ENCODE results near the gene RFPL1.
A peak's percentile ranks its signal among the peaks of the same experiment; 100 is the strongest.

Gene RFPL1

DNA sequence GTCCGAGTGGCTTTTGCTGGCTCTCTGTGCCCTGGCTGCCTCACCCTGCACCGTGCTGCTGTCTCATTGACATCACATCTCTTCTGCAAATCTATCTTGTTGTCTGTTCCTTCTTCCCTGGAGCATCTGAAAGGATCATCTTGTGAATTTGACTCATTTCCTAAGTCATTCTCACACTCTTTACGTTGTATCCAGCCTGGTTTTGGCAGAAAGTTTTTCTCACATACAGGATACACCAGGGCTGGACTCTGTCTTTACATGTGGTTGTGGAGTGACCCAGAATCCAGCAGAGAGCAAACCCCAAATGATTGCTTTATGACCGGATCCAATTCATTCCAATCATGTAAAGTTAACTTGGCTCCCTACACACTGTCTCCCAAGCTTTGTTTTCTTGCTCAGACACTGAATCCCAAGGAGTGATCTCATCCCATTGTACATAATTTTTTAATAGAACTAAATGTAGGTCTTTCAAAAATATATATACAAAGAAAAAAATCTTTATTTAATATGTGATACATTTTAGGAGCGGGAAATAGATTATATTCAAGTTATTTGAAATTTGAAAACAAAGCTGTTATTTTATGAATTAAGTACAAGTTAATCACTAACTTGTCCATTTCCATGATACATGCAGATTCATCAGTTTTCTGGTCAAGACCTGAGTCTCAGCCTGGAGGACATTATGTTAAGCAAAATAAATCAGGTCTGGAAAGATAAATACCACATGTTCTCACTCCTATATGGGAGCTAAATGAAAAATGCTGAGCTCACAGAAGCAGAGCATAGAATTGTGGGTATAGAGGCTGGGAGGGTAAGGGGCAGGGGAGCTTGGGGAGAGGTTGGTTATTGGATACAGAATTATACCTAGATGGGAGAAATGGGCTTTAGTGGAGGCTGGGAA is 2.9 kb upstream of the RFPL1 start:
- no peak for FAIRE-seq

DNA sequence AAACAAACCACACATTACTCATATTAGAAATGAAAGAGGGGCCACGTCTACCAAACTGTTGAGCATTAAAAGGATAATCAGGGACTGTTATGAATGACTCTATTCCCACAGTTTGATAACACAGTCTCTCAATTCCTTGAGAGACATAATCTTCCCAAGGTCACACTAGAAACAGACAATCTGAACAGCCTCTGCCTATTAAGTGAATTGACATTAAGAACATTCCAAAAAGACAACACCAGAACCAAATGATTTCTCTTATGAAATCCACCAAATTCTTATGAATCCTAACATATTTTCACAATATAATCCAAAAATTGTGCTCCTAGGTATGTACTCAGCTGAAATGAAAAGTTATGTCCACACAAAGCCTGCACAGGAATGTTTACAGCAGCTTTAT is 4.6 kb downstream of the RFPL1 start:
- no peak for FAIRE-seq
- no peak for DNase-seq (ENCODE audit: insufficient read length, low spot score)

More for the DNA sequence above, 2.9 kb upstream of the RFPL1 start:
- no peak for DNase-seq (ENCODE audit: insufficient read length, low spot score)

GRCh38 chr22:29443452-29443851 is 5.1 kb downstream of the RFPL1 start:
- no peak for FAIRE-seq

DNA sequence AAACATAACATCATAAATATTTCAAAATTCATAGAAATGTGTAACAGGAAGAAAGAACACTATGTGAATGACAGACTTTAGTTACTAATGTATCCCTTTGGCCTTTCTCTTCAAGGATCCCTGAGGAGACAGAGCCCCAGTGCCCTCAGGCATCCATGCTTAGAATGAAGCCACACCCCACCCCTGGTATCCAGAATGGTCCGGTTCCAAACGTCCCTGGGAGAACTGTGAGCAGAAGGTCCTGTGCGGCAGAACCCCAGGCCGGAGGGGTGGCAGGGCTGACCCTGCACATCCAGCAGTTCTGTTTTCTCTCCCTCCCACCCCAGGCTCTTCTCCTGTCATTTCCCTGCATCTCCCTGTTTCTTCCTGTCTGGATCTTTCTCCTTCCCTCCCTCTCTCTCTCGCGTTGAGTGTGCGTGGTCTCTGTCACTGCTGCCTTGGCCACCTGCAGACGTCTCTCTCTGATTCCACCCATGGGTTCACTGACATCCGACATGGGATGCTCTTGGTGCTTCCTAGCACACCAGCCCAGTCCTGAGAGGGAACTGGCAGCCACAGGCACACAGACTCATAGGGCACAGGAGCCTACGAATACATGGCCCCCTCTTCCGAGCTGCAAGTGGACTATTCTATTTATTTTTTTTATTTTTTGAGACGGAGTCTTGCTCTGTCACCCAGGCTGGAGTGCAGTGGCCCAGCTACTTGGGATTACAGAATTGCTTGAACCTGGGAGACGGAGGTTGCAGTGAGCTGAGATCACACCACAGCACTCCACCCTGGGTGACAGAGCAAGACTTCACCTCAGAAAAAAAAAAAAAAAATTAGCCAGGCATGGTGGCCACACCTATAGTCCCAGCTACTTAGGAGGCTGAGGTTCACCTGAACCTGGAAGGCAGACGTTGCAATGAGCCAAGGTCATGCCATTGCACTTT is 5.7 kb downstream of the RFPL1 start:
- no peak for FAIRE-seq
- no peak for DNase-seq (ENCODE audit: insufficient read length, low spot score)

More at GRCh38 chr22:29443452-29443851, 5.1 kb downstream of the RFPL1 start:
- DNase-seq (ENCODE audit: insufficient read length, low spot score), result no peak

GRCh38 chr22:29445508-29445907 is 7.1 kb downstream of the RFPL1 start:
- DNase-seq (ENCODE audit: insufficient read length, low spot score) (no peak), FAIRE-seq (no peak)

GRCh38 chr22:29447906-29448305 is 9.5 kb downstream of the RFPL1 start:
- FAIRE-seq (no peak), DNase-seq (ENCODE audit: insufficient read length, low spot score) (no peak)

- DNase-seq (ENCODE audit: insufficient read length, low spot score) (no peak), FAIRE-seq (no peak)
Observed at GRCh38 chr22:29449296-29449875, 11.0 kb downstream of the RFPL1 start.

- DNase-seq (ENCODE audit: insufficient read length, low spot score), result no peak
- FAIRE-seq, result no peak
Observed at GRCh38 chr22:29450222-29450621, 11.8 kb downstream of the RFPL1 start.

- DNase-seq (ENCODE audit: insufficient read length, low spot score) (no peak), FAIRE-seq (no peak)
Observed at GRCh38 chr22:29451863-29452262, 13.5 kb downstream of the RFPL1 start.

GRCh38 chr22:29454276-29454675 is 15.9 kb downstream of the RFPL1 start:
- no peak for FAIRE-seq
- DNase-seq (ENCODE audit: insufficient read length, low spot score), result no peak

DNA sequence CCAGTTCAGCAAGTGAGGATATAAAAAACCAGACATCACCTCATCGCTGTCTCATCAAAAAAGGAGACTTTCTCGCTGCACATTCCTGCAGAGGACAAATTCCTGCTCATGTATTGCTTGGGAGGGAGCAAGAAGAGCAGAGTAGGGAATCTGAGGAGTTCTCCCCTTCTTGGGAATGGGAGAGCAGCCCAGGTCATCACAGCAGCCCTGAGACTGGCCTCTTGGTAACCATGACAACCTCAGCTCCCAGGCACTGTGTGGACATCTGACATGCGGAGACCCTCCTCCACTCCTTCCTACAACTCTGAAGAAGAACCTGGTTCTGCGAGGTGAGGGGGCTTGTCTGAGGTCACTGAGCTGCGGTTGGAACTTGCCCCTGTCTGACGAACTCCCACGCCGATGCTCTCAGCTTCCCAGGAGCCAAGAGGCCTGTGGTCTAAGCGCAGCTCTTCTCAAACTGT is 17.9 kb downstream of the RFPL1 start:
- FAIRE-seq (no peak), DNase-seq (ENCODE audit: insufficient read length, low spot score) (no peak)

- no peak for FAIRE-seq
- DNase-seq (ENCODE audit: insufficient read length, low spot score), result peak; percentile 66
Observed at GRCh38 chr22:29457730-29458129, 19.3 kb downstream of the RFPL1 start.

DNA sequence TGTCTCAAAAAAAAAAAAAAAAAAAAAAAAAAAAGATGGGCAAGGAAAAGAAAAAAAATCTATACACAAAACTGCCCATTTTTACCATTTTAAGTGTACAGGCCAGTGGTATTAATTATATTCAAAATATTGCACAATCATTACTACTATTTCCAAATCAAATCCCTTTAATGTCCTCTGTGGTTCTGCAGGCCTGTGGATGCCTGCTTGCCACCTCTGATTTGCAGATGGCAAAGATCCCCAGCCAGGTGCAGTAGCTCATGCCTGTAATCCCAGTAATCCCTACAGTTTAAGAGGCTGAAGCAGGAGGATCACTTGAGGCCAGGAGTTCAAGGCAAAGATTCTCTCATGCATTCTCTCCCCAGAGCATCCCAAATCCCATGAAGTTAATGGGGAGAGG is 20.2 kb downstream of the RFPL1 start:
- no peak for FAIRE-seq

GRCh38 chr22:29459773-29460172 is 21.4 kb downstream of the RFPL1 start:
- FAIRE-seq, result no peak

More for the DNA sequence above, 20.2 kb downstream of the RFPL1 start:
- DNase-seq (ENCODE audit: insufficient read length, low spot score), result no peak

GRCh38 chr22:29461263-29461662 is 22.9 kb downstream of the RFPL1 start:
- DNase-seq (ENCODE audit: insufficient read length, low spot score), result no peak
- FAIRE-seq, result no peak

More at GRCh38 chr22:29459773-29460172, 21.4 kb downstream of the RFPL1 start:
- no peak for DNase-seq (ENCODE audit: insufficient read length, low spot score)

- FAIRE-seq (no peak), DNase-seq (ENCODE audit: insufficient read length, low spot score) (no peak)
Observed at GRCh38 chr22:29463629-29464028, 25.2 kb downstream of the RFPL1 start.

GRCh38 chr22:29464581-29464980 is 26.2 kb downstream of the RFPL1 start:
- FAIRE-seq (no peak), DNase-seq (ENCODE audit: insufficient read length, low spot score) (no peak)

DNA sequence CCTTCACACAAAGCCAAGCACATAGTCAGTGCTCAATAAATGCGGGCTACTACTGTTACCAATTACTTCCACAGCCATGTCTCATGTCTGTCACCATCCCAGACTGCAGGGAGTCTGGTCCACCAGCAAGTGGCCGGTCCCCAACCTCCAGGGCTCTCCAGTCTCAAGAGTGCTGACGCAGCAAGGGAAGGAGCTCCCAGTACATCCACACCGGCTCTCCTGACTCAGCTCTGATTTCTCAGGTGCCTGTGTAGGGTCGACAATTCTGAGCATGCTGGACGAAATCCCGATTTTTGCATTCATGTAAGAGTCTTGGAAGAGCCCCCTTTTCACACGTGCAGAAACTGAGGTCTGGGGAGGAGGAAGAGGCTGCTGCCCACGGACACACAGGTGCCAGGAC is 31.4 kb downstream of the RFPL1 start:
- FAIRE-seq (no peak), DNase-seq (ENCODE audit: insufficient read length, low spot score) (no peak)

GRCh38 chr22:29470159-29470855 is 31.9 kb downstream of the RFPL1 start:
- no peak for FAIRE-seq
- peak; percentile 70 for DNase-seq (ENCODE audit: insufficient read length, low spot score)

- no peak for DNase-seq (ENCODE audit: insufficient read length, low spot score)
- no peak for FAIRE-seq
Observed at GRCh38 chr22:29473001-29473400, 34.6 kb downstream of the RFPL1 start.

All from HTR-8/SVneo (cell line).